Lower leg skin (tissue), 3 donors: ENCODE measurements around the gene DOCK11.

Experiments
- CTCF ChIP-seq, 3 donors: fragments of 450-650 bp; IDR thresholded peaks; one replicate each; pipeline ENCODE4 v1.5.1; 2016; ENCODE audit warnings: antibody characterized with exemption in 3 of 3, mild to moderate bottlenecking in 3 of 3, moderate library complexity in 2 of 3
- POLR2A ChIP-seq, 2 donors: fragments of 450-650 bp; IDR thresholded peaks; one replicate each; pipeline ENCODE4 v1.6.1; 2016 to 2017; ENCODE audit warnings: antibody characterized with exemption in 2 of 2, mild to moderate bottlenecking in 1 of 2, moderate library complexity in 1 of 2

GRCh38 chrX:118644378-118644777 lies 148.8 kb downstream of the DOCK11 start:
- no peak for TF ChIP-seq CTCF (IDR thresholded peaks at IDR 0.05)
- no peak for TF ChIP-seq POLR2A (IDR thresholded peaks at IDR 0.05)
